ENCODE data around the gene OR8I2. TPM values are rescaled to one million over a fixed set of nuclear protein-coding genes. Genes with fewer than 3 reads are reported as not detected.

Gene OR8I2
- total RNA-seq (2011; cell fraction: chromatin; rRNA removed; ENCODE audit: low replicate concordance), result not detected in 2 replicates
- not detected in 2 replicates for total RNA-seq (2011; cell fraction: nucleolus; rRNA removed)
- total RNA-seq (2011; cell fraction: nucleoplasm; rRNA removed), result not detected in 2 replicates
- not detected in 2 replicates for total RNA-seq (2014; rRNA removed)
- not detected in 2 replicates for total RNA-seq (2014; rRNA removed; fragmentation: Illumina TruSeq; extraction: Trizol)
- not detected in 2 replicates for total RNA-seq (2015; rRNA removed; fragmentation: Illumina TruSeq; extraction: Trizol)
- total RNA-seq (2021), result not detected in 2 replicates
- polyA plus RNA-seq (2011; rRNA removed), result not detected in 2 replicates
- polyA plus RNA-seq (2011; cell fraction: cytosol; rRNA removed), result not detected in 2 replicates
- polyA plus RNA-seq (2011; cell fraction: nucleus; rRNA removed), result not detected in 2 replicates
- polyA plus RNA-seq (2012), result not detected in 2 replicates
- not detected in 2 replicates for polyA plus RNA-seq (2014; fragmentation: Illumina TruSeq; extraction: Trizol)
- polyA plus RNA-seq (2014; fragmentation: Nextera tagmentation; extraction: Ambion mirVana), result not detected
- polyA plus RNA-seq (2014; rRNA removed), result not detected in 2 replicates
- not detected in 2 replicates for polyA minus RNA-seq (2011; rRNA and poly(A)+ RNA removed)
- not detected in 2 replicates for polyA minus RNA-seq (2011; cell fraction: cytosol; rRNA and poly(A)+ RNA removed)
- not detected in 2 replicates for polyA minus RNA-seq (2011; cell fraction: nucleus; rRNA and poly(A)+ RNA removed)
- not detected for Bru-seq, nascent RNA
- BruChase-seq, experiment 1, labeled RNA remaining after a 2-hour chase, result not detected
- BruChase-seq, experiment 2, labeled RNA remaining after a 6-hour chase, result not detected
- long read RNA-seq, experiment 1, result 0 reads
- long read RNA-seq, experiment 2, result 0 reads
- long read RNA-seq, experiment 3, result 0 reads

DNA sequence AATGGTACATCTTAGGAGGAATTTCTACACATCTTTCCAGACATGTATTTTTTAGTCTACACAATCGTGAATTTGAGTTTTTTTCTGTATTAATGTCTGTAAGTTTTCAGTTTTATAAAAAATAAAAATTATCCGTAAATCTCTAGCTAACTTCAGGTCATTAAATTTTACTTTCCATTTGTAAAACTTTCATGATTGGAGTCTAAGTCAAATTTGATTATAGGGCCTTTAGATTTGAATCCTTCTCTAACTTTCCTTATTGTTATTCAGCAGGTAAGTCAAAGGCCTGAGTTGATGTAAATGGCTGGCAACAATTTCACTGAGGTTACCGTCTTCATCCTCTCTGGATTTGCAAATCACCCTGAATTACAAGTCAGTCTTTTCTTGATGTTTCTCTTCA, at the start of gene OR8I2:
OR8I2 (plus strand) TSS at position 301 of the 400 bp plus-strand sequence; CDS start at position 301, 0 bp downstream.
- Histone ChIP-seq H3K4me2 (ENCODE audit: insufficient read depth, low read length) (no peak within 1 kb of the TSS), H2AFZ (ENCODE audit: low read depth, low read length) (no peak within 1 kb of the TSS), H3K4me3 (no peak within 1 kb of the TSS), H3K9ac (ENCODE audit: insufficient read depth in 1 of 2, low read depth in 2 of 2, low read length in 2 of 2) (no peak within 1 kb of the TSS), H3K79me2 (ENCODE audit: control insufficient read depth, insufficient read depth, low read length) (no peaks in the 10 kb centered on the region), H3K27me3 (ENCODE audit: control insufficient read depth in 2 of 2, insufficient read depth in 2 of 2, low read length in 2 of 2) (no peaks in the 10 kb centered on the region), H4K20me1 (replicated peaks; ENCODE audit: control insufficient read depth, insufficient read depth, low read length) (no peaks in the 10 kb centered on the region), H3K9me3 (replicated peaks; ENCODE audit: control insufficient read depth, insufficient read depth, low read depth, low read length) (no peaks in the 10 kb centered on the region), H3K9me1 (ENCODE audit: control insufficient read depth, insufficient read depth, low read length) (no peaks in the 10 kb centered on the region), H3K36me3 (ENCODE audit: control insufficient read depth, insufficient read depth, low read length) (no peaks in the 10 kb centered on the region), H3K4me1 (replicated peaks in 1 of 2; ENCODE audit: control insufficient read depth in 2 of 2, insufficient read depth in 2 of 2, low read length in 2 of 2) (no peaks in the 10 kb centered on the region), H3K27ac (ENCODE audit: extremely low read depth, low read depth, low read length) (no peak within 1 kb of the TSS)
- ATAC-seq (no peak), FAIRE-seq (no peak), DNase-seq (ENCODE audit: extremely low read depth in 1 of 4, low spot score in 3 of 4) (no peak)
- 0% methylated on average over 3 of the region's 3 CpGs for WGBS (ENCODE audit: insufficient coverage, low coverage, missing lambda C conversion rate)
- TF ChIP-seq, protein P1, sequence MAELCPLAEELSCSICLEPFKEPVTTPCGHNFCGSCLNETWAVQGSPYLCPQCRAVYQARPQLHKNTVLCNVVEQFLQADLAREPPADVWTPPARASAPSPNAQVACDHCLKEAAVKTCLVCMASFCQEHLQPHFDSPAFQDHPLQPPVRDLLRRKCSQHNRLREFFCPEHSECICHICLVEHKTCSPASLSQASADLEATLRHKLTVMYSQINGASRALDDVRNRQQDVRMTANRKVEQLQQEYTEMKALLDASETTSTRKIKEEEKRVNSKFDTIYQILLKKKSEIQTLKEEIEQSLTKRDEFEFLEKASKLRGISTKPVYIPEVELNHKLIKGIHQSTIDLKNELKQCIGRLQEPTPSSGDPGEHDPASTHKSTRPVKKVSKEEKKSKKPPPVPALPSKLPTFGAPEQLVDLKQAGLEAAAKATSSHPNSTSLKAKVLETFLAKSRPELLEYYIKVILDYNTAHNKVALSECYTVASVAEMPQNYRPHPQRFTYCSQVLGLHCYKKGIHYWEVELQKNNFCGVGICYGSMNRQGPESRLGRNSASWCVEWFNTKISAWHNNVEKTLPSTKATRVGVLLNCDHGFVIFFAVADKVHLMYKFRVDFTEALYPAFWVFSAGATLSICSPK (IDR thresholded peaks at IDR 0.05; ENCODE audit: borderline replicate concordance), result no peak
- TF ChIP-seq KLF10 (CRISPR knock-in tag; IDR thresholded peaks at IDR 0.05), result no peak
- no peak for TF ChIP-seq PURB (CRISPR knock-in tag; IDR thresholded peaks at IDR 0.05; ENCODE audit: low read depth)
- TF ChIP-seq ZSCAN32 (CRISPR knock-in tag; IDR thresholded peaks at IDR 0.05), result no peak
- TF ChIP-seq ZKSCAN1 (IDR thresholded peaks at IDR 0.05; ENCODE audit: low read depth, low read length), result no peak
- TF ChIP-seq ZNF134 (CRISPR knock-in tag; conservative IDR thresholded peaks at IDR 0.05), result no peak
- no peak for TF ChIP-seq NFRKB (IDR thresholded peaks at IDR 0.05; ENCODE audit: low read depth)
- TF ChIP-seq ZSCAN29 (IDR thresholded peaks at IDR 0.05), result no peak
- TF ChIP-seq, protein P2, sequence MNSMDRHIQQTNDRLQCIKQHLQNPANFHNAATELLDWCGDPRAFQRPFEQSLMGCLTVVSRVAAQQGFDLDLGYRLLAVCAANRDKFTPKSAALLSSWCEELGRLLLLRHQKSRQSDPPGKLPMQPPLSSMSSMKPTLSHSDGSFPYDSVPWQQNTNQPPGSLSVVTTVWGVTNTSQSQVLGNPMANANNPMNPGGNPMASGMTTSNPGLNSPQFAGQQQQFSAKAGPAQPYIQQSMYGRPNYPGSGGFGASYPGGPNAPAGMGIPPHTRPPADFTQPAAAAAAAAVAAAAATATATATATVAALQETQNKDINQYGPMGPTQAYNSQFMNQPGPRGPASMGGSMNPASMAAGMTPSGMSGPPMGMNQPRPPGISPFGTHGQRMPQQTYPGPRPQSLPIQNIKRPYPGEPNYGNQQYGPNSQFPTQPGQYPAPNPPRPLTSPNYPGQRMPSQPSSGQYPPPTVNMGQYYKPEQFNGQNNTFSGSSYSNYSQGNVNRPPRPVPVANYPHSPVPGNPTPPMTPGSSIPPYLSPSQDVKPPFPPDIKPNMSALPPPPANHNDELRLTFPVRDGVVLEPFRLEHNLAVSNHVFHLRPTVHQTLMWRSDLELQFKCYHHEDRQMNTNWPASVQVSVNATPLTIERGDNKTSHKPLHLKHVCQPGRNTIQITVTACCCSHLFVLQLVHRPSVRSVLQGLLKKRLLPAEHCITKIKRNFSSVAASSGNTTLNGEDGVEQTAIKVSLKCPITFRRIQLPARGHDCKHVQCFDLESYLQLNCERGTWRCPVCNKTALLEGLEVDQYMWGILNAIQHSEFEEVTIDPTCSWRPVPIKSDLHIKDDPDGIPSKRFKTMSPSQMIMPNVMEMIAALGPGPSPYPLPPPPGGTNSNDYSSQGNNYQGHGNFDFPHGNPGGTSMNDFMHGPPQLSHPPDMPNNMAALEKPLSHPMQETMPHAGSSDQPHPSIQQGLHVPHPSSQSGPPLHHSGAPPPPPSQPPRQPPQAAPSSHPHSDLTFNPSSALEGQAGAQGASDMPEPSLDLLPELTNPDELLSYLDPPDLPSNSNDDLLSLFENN (IDR thresholded peaks at IDR 0.05; ENCODE audit: low read depth in 2 of 2, low read length in 2 of 2), result no peak
- in situ Hi-C loops (cut with MboI), result no loop called here
- POLR2A ChIA-PET, result no interaction called here
- BruUV-seq (replicated peaks), result no TSS peak
- intact Hi-C loops (cut with micrococcal nuclease), result no loop called here
- CTCF ChIA-PET (ENCODE audit: low intra/inter-chr PET ratio), result no interaction called here
